ENCODE data around the gene ITPR1.

- TF ChIP-seq CTCF (IDR thresholded peaks at IDR 0.05), result no peak
- no peak for TF ChIP-seq POLR2A (IDR thresholded peaks at IDR 0.05)
Observed at GRCh38 chr3:4680871-4681300, 187.7 kb downstream of the ITPR1 start.
